MM.1S (cell line): ENCODE results near the gene MOB3B.

ENCODE experiments used
- CTCF ChIP-seq: fragments of 300-600 bp; sonication (generic); IDR thresholded peaks from 2 replicates; pipeline ENCODE4 v1.5.1; 2016; ENCODE audit warnings: antibody characterized with exemption, low read length, mixed read lengths
- EZH2 ChIP-seq: fragments of 300-600 bp; sonication (generic); optimal IDR thresholded peaks from 2 replicates; pipeline ENCODE3; 2017; ENCODE audit warnings: low read depth, mild to moderate bottlenecking, antibody characterized with exemption, low read length, mixed read lengths

- no peak for TF ChIP-seq EZH2
- no peak for TF ChIP-seq CTCF
These were observed 107.3 kb downstream of the MOB3B start for GRCh38 chr9:27422279-27422834.
